Activated T-cell treated with anti-CD3 and anti-CD28 coated beads for 4 hours (primary cell): Measurements from ENCODE around the gene RGS9.
"Not testable (repeated sequence)": the region's sequence is repeated elsewhere in the genome, so short reads cannot be mapped to it uniquely, and the experiment has no call there.

Experiments used
- DNase-seq: peaks from one replicate; pipeline ENCODE4 v3.0.0-alpha.2; 2020

Gene RGS9

DNA sequence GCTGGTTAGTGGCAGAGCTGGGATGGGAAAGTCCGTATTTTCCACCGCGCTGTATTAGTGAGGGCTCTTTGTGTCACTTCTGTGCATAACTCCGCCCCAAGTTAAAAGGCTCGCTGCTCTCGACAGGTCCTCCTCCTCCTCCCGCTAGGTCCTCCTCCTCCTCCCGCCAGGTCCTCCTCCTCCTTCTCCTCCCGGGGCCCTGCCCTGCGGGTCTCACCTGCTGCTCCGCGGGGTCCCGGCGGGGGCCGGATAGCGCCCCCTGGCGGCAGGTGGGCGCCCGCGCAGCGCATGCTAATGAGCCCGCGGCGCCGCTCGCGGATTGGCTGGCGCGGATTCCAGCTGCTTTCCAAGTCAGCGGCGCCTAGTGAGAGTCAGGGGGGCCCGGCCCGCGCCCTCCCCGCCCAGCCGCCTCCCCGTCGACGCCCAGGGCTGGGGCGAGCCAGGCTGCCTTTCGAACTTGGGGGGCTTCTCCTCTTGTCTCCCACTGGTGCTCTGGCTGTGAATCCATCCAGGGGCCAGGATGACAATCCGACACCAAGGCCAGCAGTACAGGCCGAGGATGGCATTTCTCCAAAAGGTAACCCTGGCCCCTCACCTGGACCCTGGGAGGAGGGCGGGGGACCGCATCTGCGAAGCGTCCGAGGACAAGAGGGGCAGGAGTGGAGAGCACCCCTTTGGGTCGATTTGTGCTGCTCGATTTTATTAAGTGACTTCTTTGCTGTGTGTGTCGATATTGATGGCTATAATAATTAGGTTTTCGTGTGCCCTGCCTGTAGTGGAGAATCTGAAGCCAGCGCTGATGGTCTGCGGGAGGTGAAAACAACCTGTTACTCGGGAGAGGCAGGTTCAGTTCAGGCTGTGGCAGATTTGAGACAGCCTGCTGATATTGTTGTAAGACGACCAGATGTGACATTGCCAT, at the start of gene RGS9:
Gene RGS9 (plus strand): TSS at position 350 of the 919 bp plus-strand sequence. CDS start 171 bp downstream, at position 521.
- DNase-seq: peak; percentile 79

DNA sequence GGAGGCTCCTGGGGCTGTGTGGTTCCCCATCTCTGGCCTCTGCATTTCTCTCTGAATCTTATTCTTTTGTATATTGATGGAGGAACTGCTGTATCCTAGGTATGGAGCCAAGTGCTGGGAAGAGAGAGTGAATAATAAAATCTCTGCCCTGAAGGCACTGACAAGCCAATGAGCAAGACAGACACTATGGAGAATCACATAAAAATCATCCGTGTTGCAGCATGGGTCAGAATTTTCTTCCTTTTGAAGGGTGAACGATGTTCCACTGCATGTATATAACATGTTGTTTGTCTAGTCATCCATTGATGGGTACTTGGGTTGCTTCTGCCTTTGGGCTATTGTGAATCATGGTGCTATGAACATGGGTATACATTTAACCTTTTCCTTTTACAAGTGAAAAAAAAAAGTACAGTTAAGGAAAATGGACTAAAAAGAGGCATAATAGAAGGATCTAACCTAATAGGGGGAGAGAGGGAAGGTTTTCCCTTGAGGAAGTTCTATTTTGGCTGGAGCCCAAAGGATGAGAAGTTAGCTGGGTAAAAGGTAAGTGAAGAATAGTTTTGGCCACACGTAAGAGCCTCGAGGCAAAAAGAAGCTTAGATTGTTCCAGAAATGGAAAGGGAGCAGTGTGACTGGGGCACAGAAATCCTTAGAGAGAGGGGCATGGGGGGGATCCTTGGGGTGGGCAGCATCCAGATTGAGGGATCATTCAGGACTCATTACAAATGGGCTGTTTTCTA, 48.4 kb upstream of the RGS9 start:
- DNase-seq: no peak

DNA sequence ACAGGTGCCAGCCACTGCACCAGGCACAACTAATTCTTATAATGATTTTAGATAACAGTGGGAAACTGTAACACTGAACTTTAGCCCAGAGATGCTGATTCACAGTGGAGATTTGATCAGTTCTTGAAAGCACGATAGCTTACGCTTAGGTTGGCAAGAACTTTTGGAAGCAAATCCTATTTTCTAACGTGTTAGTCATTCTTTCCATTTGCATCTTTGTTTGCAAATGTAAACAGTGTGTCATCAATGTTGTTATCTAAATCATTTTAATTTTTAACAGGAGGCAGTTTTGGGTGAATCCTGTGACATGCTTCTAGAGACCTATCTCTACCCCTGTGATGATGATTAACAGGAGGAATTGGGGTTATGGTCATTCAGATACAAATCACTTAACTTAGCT, 44.9 kb upstream of the RGS9 start:
- DNase-seq: no peak

DNA sequence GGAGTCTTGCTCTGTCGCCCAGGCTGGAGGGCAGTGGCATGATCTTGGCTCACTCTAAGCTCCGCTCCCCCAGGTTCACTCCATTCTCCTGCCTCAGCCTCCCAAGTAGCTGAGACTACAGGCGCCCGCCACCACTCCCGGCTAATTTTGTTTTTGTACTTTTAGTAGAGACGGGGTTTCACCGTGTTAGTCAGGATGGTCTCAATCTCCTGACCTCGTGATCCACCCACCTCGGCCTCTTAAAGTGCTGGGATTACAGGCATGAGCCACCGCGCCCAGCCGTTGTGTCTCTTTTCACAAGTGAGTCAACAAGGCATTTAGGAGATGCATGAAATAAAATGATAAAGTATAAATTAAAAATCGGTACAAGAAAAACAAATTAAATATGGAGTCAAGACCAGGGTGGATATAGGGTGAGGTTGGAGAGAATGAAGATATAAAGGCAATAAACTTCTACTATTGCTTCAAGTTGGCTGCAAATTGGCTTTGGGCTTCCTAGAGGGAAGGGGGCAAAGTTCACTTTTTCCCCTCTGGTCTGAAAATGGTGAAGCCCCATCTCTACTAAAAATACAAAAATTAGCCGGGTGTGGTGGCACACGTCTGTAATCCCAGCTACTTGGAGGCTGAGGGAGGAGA, 44.3 kb upstream of the RGS9 start:
- DNase-seq: not testable (repeated sequence)

DNA sequence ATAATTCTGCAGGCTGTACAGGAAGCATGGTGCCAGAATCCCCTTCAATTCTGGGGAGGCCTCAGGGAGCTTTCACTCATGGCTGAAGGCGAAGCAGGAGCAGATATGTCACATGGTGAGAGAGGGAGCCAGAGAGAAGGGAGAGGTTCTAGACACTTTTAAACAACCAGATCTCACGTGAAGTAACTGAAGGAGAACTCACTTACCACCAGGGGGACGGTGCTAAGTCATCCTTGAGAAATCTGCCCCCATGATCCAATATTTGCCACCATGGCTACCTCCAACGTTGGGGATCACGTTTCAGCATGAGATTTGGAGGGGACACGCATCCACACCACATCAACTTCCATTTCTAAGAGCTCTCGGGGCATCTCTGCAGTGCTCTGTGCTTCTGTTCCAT, 43.2 kb upstream of the RGS9 start:
- no peak for DNase-seq

DNA sequence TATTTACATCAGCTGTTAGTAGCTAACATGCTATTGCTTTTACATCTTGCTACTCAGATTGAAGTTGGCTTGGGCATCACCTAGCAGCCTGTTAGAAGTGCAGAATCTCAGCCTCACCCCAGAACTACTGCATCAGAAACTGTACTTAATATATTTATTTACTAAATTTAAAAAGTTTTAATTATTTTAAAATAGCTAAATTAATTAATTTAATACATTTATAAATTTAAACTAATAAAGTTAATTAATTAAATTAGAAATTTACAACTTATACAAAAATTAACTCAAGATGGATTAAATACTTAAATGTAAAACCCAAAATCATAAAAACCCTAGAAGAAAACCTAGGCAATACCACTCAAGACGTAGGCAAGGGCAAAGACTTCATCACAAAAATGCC, 41.7 kb upstream of the RGS9 start:
- no peak for DNase-seq

DNA sequence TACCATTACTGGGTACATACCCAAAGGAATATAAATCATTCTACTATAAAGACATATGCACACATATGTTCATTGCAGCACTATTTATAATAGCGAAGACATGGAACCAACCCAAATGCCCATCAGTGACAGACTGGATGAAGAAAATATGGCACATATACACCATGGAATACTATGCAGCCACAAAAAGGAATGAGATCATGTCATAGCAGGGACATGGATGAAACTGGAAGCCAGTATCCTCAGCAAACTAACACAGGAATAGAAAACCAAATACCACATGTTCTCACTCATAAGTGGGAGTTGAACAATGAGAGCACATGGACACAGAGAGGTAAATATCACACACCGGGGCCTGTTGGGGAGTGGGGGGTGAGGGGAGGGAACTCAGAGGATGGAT, 40.8 kb upstream of the RGS9 start:
- not testable (repeated sequence) for DNase-seq

DNA sequence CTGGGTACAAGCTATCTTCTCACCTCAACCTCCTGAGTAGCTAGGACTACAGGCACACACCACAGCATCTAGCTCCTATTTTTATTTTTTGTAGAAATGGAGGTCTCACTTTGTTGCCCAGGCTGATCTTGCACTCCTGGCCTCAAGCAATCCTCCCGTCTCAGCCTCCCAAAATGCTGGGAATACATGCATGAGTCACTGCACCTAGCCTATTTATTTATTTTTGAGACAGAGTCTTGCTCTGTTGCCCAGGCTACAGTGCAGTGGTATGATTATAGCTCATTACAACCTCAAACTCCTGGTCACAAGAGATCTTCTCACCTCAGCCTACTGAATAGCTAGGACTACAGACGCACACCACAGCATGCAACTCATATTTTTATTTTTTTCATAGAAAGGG, 40.1 kb upstream of the RGS9 start:
- no peak for DNase-seq

DNA sequence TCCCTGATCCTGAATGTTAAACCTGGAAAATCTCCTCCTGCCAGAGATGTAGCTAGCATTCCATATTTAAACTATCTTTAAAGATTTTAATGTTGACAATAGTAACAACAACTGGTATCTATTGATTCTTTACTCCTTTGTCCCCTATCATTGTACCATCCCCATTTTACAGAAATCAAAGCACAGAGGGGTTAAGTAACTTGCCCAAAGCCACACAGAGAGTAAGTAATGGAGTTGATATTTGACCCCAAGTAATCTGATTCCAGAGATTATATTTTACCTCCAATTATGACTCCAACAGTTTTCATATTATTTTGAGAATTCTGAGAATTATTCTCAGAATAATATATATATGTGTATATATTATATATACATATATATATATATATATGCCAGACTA, 37.7 kb upstream of the RGS9 start:
- no peak for DNase-seq

DNA sequence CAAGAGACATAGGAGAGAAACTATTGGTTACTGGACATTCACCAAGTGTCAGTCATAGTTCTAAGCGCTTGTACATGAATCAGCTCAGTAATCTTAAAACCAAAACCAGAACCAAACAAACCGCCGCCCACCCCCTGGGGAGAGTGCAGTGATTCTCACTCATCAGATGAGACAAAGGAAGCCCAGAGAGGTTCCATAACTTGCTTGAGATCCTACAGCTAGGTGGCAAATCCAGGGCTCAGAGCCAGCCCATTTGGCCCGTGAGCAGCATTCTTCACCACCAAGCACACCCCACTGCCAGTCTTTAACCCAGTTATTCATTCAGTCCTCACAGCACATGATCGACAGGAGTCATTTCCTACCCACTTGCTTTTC, 37.2 kb upstream of the RGS9 start:
- DNase-seq: peak; percentile 66

DNA sequence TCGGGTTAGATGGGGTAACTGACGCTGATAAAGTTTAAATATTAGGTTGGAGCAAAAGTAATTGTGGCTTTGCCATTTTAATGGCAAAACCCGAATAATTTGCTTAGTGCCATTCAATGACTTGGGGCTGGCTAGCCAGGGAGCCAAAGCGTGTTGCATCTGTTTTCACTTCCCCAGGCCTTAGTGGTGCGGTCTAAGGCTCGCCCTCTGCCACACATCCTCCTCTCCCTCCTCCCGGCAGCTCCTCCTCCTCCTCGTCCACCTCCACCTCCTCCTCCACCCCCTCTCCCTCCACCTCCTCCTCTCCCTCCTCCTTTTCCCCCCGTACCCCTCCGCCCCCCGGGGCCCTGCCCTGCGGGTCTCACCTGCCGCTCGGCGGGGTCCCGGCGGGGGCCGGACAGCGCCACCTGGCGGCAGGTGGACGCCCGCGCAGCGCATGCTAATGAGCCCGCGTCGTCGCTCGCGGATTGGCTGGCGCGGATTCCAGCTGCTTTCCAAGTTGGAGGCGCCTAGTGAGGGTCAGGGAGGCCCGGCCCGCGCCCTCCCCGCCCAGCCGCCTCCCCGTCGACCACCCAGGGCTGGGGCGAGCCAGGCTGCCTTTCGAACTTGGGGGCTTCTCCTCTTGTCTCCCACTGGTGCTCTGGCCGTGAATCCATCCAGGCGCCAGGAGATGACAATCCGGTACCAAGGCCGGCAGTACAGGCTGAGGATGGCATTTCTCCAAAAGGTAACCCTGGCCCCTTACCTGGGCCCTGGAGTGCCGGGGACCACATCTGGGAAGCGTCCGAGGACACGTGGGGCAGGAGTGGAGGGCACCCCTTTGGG, 36.6 kb upstream of the RGS9 start:
- DNase-seq: peak; percentile 77

DNA sequence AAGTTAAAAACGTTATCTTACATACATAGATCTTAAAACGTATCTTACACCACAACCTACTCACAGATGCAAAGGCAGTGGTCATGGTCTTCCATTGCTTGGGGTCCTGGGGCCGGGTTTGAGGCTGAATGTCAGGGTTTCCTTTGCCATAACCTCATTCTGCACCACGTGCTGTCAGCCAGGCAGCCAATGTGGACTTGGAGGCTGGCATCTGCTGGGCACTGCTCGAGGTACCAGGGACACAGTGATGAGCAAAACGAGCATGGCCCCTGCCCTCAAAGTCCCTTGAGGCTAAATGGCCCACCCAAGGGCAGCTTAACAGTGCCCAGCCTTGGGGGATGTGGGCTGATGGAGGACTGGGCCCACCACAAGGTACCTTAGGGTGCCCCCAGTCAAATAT, 35.8 kb upstream of the RGS9 start:
- no peak for DNase-seq

DNA sequence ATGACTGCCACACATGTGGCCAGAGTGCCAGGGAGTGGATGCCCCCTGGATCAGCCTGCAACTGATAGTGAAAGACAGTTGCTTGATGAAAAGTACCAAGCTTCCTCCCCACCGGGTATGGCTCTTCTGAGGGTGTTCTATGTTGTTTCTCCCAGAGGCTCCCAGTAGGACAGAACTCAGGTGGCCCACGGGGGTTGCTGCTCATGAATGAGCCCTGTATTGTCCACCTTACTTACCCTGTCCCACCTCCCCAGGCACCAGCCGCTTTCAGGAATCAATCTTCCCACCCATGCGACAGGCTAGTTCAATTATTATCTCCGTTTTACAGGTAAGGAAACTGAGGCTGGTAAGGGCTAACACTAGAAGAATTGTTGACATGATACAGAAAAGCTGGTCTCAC, 34.9 kb upstream of the RGS9 start:
- no peak for DNase-seq

DNA sequence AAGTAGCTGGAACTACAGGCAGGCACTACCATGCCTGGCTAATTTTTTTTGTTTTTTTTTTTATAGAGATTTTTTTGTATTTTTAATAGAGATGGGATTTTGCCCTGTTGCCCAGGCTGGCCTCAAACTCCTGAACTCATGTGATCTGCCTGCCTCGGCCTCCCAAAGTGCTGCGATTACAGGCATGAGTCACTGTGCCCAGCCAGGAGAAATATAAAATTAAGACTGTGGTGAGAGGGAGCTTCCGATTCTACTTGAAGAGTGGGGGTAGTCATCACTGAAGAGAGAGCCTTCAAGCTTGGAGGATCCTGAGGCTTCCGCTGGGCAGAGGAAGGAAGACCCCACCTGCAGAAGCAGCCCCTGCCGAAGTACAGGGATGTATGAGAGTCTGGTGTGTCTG, 34.4 kb upstream of the RGS9 start:
- no peak for DNase-seq

DNA sequence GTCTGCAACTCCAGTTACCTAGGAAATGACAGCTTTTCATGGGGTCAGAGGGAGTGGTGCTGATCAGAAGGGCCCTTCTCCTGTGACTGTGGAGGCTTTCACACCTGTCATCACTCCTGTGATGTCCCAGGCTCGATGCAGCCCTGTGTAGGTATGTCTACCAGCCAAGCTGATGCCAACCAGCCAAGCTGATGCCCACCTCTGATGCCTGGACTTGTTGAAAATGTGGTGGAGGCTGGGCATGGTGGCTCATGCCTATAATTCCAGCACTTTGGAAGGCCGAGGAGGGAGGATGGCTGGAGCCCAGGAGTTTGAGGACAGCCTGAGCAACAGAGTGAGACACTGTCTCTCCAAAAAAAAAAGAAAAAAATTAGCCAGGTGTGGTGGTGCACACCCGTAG, 33.7 kb upstream of the RGS9 start:
- DNase-seq: no peak

DNA sequence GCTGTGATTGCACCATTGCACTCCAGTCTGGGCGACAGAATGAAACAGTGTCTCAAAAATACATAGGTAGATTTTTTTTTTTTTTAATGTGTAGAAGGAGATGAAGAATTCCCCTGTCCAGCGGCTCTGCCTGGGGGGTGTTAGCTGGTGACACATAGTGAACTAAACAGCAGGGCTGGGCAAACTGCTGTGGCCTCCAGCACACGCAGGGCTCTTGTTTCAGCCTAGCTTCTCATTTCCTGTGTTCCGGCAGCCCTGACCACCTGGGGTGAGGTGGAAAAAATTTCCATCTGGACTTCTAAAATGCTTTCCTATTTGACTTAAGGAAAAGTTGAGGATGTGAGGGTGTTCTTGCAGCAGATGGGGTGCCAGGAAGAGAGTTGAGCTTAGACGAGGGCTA, 33.3 kb upstream of the RGS9 start:
- DNase-seq: no peak

DNA sequence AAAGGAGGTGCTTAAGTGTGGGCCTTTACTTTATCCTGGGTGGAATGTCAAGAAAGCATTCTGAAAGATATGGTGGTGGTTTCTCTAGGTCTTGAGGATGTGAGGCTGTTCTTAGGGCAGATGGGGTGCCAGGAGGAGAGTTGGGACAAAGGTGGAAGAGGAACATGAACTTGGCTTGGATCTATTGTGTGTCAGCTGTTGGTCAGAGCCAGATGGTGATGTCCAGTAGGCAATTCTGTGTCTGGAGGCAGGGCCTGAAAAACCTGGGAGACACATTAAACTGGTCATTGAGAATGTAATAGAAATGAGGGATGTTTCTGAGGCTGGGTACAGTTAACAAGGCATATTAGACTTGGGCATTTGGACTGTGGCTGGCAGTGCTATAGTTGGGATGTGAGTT, 32.6 kb upstream of the RGS9 start:
- DNase-seq: no peak

DNA sequence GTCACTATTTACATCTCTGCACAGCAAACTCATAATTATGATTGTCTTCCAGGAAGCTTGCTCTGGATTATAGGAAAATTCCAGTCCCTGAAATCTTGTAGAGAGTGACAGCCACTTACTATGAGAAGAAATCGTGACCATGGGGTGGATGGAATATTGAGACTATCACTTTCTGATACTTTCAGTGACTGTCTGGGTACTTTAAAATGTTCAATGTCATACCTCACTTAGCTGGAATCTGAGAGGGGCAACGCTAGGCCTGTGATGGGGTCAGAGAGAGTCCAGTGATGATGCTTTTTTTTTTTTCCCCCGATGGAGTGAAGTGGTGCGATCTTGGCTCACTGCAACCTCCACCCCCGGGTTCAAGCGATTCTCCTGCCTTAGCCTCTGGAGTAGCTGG, 32.2 kb upstream of the RGS9 start:
- DNase-seq: no peak

DNA sequence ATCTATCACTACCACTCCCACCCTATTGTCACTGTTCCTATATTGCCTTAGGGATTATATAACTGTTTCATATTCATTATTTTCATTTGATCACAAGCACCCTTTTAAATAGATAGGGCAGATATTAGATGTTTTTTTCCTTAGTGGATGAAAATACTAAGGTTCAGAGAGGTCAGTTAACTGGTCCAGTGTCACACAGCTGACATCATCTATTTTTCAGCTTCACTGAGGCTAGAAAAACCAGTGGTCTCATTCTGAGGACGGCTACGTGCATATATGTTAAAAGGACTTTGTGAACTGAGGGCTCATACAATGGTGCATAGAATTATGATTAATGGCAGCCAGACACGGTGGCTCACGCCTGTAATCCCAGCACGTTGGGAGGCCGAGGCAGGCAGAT, 29.0 kb upstream of the RGS9 start:
- no peak for DNase-seq

DNA sequence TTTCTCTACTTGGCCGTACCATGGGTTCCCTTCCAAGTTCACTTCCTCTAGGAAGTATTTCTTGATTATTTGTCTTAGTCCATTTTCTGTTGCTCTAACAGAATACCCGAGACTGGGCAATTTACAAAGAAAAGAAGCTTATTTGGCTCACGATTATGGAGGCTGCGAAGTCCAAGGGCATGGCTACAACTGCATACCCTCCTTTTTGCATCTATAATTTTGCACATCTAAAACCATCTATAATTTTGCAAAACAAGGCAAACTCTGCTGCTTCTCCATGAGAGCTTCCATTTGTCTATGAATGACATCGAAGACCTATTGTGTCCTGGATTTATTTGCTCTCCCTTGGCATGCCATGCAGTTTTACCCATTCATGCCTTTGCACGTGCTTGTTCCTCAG, 27.6 kb upstream of the RGS9 start:
- DNase-seq: no peak

DNA sequence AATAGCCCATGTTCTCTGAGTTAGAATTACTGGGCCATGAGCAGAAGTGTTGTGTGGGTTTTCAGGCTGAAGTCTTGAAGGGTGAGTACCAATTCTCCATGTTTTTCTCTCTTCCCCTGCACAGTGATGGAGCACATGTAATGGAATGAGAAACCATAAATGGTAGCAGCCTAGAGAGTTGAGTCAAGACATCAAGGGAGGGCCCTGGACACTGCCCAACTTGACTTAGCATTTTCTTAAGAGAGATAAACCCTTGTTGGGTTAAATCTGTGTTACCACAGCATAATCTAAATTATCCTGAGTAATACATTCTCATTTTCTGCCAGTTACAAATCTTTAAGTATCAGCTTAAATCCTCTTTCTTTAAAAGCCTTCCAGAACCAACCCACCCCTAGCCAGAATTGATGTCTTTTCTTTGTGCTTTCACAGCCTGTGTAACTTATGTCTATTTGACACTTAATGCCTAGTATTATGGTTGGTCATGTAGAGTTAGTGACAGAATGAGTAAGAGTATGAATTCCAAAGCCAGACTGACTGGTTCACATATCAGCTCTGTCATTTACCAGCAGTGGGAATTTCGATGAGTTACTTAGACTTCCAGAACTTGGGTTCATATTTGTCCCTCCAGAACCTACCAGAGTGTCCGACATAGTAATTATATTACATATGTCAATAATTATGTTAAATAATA, 27.0 kb upstream of the RGS9 start:
- DNase-seq: no peak

DNA sequence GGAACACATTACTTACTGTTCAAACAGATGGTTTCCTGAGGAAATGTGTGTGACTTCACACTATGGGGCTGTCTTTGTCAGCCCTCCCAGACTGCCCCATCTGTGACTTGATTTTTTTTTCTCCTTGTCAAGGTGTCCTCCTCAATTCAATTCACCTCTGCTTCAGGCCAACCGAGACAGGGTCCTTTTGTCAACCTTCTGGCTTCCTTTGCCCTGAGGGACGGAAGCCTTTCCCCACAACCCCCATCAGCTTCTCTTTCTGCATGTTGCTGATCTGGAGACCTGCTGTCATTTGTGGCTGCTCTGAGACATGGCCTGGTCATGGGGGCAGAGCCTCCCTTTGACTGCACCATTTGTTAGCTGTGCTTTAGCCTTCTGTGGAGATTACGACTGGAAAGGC, 21.3 kb upstream of the RGS9 start:
- no peak for DNase-seq
